Measurements from ENCODE around the gene DUSP1. TPM values are rescaled to one million over a fixed set of nuclear protein-coding genes. Genes with fewer than 3 reads are reported as not detected.

DUSP1 gene
- total RNA-seq, 4 donors from 2014 or later = 222 to 415 (median 252) TPM

GRCh38 chr5:172771439-172772111, 580 bp upstream of the DUSP1 start:
- Histone ChIP-seq H3K4me1 (peaks cover 36 to 82% (median 45%) of the 10 kb centered on the region in 3 donors), H3K4me3 (peak overlapping the region; percentile 77 to 96 (median 79)), H3K9me3 (no peaks in the 10 kb centered on the region), H3K27me3 (no peaks in the 10 kb centered on the region), H3K27ac (peak overlapping the region; percentile 96 to 100 (median 99)), H3K36me3 (peaks cover 0 to 33% (median 30%) of the 10 kb centered on the region in 3 donors)
- TF ChIP-seq, protein P1, sequence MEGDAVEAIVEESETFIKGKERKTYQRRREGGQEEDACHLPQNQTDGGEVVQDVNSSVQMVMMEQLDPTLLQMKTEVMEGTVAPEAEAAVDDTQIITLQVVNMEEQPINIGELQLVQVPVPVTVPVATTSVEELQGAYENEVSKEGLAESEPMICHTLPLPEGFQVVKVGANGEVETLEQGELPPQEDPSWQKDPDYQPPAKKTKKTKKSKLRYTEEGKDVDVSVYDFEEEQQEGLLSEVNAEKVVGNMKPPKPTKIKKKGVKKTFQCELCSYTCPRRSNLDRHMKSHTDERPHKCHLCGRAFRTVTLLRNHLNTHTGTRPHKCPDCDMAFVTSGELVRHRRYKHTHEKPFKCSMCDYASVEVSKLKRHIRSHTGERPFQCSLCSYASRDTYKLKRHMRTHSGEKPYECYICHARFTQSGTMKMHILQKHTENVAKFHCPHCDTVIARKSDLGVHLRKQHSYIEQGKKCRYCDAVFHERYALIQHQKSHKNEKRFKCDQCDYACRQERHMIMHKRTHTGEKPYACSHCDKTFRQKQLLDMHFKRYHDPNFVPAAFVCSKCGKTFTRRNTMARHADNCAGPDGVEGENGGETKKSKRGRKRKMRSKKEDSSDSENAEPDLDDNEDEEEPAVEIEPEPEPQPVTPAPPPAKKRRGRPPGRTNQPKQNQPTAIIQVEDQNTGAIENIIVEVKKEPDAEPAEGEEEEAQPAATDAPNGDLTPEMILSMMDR (IDR thresholded peaks at IDR 0.05) = no peak
- no peak for TF ChIP-seq POLR2A (IDR thresholded peaks at IDR 0.05)
- intact Hi-C loops (cut with DNase I) = loop anchor here (5.0 to 10.0 kb wide), 3 partner anchors 54 to 133 kb away; no protein-coding TSS in a partner anchor
- 0 to 1% methylated on average over 12 to 13 of the region's 40 CpGs for WGBS, 2 donors
- DNase-seq = no peak

DNA sequence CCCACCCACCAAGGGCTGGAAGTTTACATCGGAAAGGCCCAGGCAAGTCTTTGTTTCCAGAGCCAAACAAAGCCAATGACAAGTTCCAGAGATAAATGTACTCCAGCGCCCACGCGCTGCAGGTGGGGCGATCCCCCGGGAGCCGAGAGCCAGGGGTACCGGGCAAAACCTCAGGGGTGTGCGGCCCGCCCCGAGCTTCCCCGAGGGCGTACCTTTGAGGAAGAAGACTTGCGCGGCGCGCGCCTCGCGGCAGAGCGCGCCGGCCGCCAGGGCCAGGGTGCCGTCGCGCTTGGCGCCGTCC, 671 bp downstream of the DUSP1 start:
- DNase-seq = no peak
- H3K27ac ChIP-seq = peak overlapping the region; percentile 96 to 100 (median 99)
- intact Hi-C loops (cut with DNase I) = loop anchor here (5.0 to 10.0 kb wide), 3 partner anchors 53 to 134 kb away; no protein-coding TSS in a partner anchor
- H3K36me3 ChIP-seq = peaks cover 0 to 33% (median 30%) of the 10 kb centered on the region in 3 donors
- TF ChIP-seq, protein P1 (IDR thresholded peaks at IDR 0.05) = no peak
- no peak for TF ChIP-seq POLR2A (IDR thresholded peaks at IDR 0.05)
- H3K4me1 ChIP-seq = peaks cover 39 to 82% (median 46%) of the 10 kb centered on the region in 3 donors
- H3K9me3 ChIP-seq = no peaks in the 10 kb centered on the region
- H3K27me3 ChIP-seq = no peaks in the 10 kb centered on the region
- 0% methylated on average over 1 of the region's 29 CpGs for WGBS, 2 donors
- H3K4me3 ChIP-seq = peak overlapping the region; percentile 77 to 96 (median 79)

- Histone ChIP-seq H3K27ac (peak overlapping the region; percentile 96 to 100 (median 99)), H3K4me3 (peak overlapping the region; percentile 77 to 96 (median 79)), H3K27me3 (no peaks in the 10 kb centered on the region), H3K36me3 (peaks cover 0 to 33% (median 30%) of the 10 kb centered on the region in 3 donors), H3K4me1 (peaks cover 37 to 82% (median 44%) of the 10 kb centered on the region in 3 donors), H3K9me3 (no peaks in the 10 kb centered on the region)
- peak in 2 of 4 donors; percentile 1 to 5 for TF ChIP-seq POLR2A (IDR thresholded peaks at IDR 0.05)
- TF ChIP-seq, protein P1 (IDR thresholded peaks at IDR 0.05) = peak in 1 of 6 experiments; percentile 2
- intact Hi-C loops (cut with DNase I) = loop anchor here (5.0 to 10.0 kb wide), 3 partner anchors 52 to 135 kb away; no protein-coding TSS in a partner anchor
- WGBS, 2 donors = 11% methylated on average over 9 to 16 of the region's 21 CpGs
- DNase-seq = no peak
Observed at GRCh38 chr5:172769616-172770373, 1.2 kb downstream of the DUSP1 start.

DNA sequence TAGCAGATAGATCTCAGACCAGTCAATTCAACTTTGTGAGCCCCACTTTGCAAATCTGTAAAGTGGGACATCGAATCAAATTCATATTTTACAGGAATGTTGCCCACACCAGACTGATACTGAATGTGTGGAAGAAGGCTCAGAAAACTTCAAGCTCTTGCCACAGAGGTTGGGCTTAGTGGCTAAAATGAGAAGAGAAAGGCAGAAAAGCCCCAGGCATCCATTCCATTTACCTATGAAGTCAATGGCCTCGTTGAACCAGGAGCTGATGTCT, 1.7 kb downstream of the DUSP1 start:
- TF ChIP-seq POLR2A (IDR thresholded peaks at IDR 0.05) = no peak
- TF ChIP-seq, protein P1 (IDR thresholded peaks at IDR 0.05) = no peak
- intact Hi-C loops (cut with DNase I) = no loop called here
- no peaks in the 10 kb centered on the region for H3K9me3 ChIP-seq
- 41 to 47% methylated on average over 2 of the region's 2 CpGs for WGBS, 2 donors
- no peak for DNase-seq
- peak overlapping the region; percentile 96 to 100 (median 99) for H3K27ac ChIP-seq
- no peaks in the 10 kb centered on the region for H3K27me3 ChIP-seq
- H3K36me3 ChIP-seq = peaks cover 0 to 33% (median 30%) of the 10 kb centered on the region in 3 donors
- peak overlapping the region; percentile 77 to 96 (median 79) for H3K4me3 ChIP-seq
- peaks cover 36 to 82% (median 39%) of the 10 kb centered on the region in 3 donors for H3K4me1 ChIP-seq

Measured in esophagus squamous epithelium (tissue), 5 donors.